ENCODE results near the gene MLLT11. TPM values are rescaled to one million over a fixed set of nuclear protein-coding genes. Genes with fewer than 3 reads are reported as not detected.
"Not testable (repeated sequence)": the region's sequence is repeated elsewhere in the genome, so short reads cannot be mapped to it uniquely, and the experiment has no call there.

Gene MLLT11
- total and polyA plus RNA-seq, 2 donors = 6.6 to 10.8 TPM

- peaks cover 11 to 16% of the 10 kb centered on the region in 2 donors for H3K36me3 ChIP-seq (ENCODE audit: control insufficient read depth in 2 of 2, insufficient read depth in 2 of 2, low read length in 1 of 2)
- not testable (repeated sequence) for DNase-seq (ENCODE audit: low read depth in 6 of 9, low spot score in 9 of 9); H3K4me1 ChIP-seq (ENCODE audit: control insufficient read depth in 2 of 2, insufficient read depth in 2 of 2, low read length in 2 of 2); H3K27ac ChIP-seq (ENCODE audit: low read depth in 1 of 2, low read length in 1 of 2); H3K9me3 ChIP-seq (ENCODE audit: control insufficient read depth in 2 of 2, insufficient read depth in 1 of 2, low read length in 1 of 2); H3K27me3 ChIP-seq (ENCODE audit: control insufficient read depth in 2 of 2, insufficient read depth in 1 of 2, low read length in 1 of 2); H3K4me3 ChIP-seq (ENCODE audit: low read length in 2 of 2)
- WGBS = 97% methylated on average over 6 of the region's 6 CpGs
Measured at GRCh38 chr1:151097426-151097825, 37.2 kb downstream of the MLLT11 start.

GRCh38 chr1:151098126-151098525, 37.9 kb downstream of the MLLT11 start:
- DNase-seq (ENCODE audit: low read depth in 6 of 9, low spot score in 9 of 9) = no peak
- Histone ChIP-seq H3K36me3 (ENCODE audit: control insufficient read depth in 2 of 2, insufficient read depth in 2 of 2, low read length in 1 of 2) (peaks cover 11 to 16% of the 10 kb centered on the region in 2 donors), H3K9me3 (ENCODE audit: control insufficient read depth in 2 of 2, insufficient read depth in 1 of 2, low read length in 1 of 2) (no peaks in the 10 kb centered on the region), H3K27me3 (ENCODE audit: control insufficient read depth in 2 of 2, insufficient read depth in 1 of 2, low read length in 1 of 2) (no peaks in the 10 kb centered on the region), H3K4me1 (ENCODE audit: control insufficient read depth in 2 of 2, insufficient read depth in 2 of 2, low read length in 2 of 2) (no peaks in the 10 kb centered on the region), H3K4me3 (ENCODE audit: low read length in 2 of 2) (no peak overlapping the region), H3K27ac (ENCODE audit: low read depth in 1 of 2, low read length in 1 of 2) (no peak overlapping the region)
- WGBS = 96% methylated on average over 1 of the region's 1 CpG

GRCh38 chr1:151104630-151105029, 44.4 kb downstream of the MLLT11 start:
- H3K4me1 ChIP-seq (ENCODE audit: control insufficient read depth in 2 of 2, insufficient read depth in 2 of 2, low read length in 2 of 2) = no peaks in the 10 kb centered on the region
- no peak overlapping the region for H3K27ac ChIP-seq (ENCODE audit: low read depth in 1 of 2, low read length in 1 of 2)
- no peak overlapping the region for H3K4me3 ChIP-seq (ENCODE audit: low read length in 2 of 2)
- H3K36me3 ChIP-seq (ENCODE audit: control insufficient read depth in 2 of 2, insufficient read depth in 2 of 2, low read length in 1 of 2) = peaks cover 18 to 33% of the 10 kb centered on the region in 2 donors
- no peaks in the 10 kb centered on the region for H3K9me3 ChIP-seq (ENCODE audit: control insufficient read depth in 2 of 2, insufficient read depth in 1 of 2, low read length in 1 of 2)
- no peak for DNase-seq (ENCODE audit: low read depth in 6 of 9, low spot score in 9 of 9)
- no peaks in the 10 kb centered on the region for H3K27me3 ChIP-seq (ENCODE audit: control insufficient read depth in 2 of 2, insufficient read depth in 1 of 2, low read length in 1 of 2)

GRCh38 chr1:151106894-151107293, 46.7 kb downstream of the MLLT11 start:
- no peaks in the 10 kb centered on the region for H3K27me3 ChIP-seq (ENCODE audit: control insufficient read depth in 2 of 2, insufficient read depth in 1 of 2, low read length in 1 of 2)
- 95% methylated on average over 2 of the region's 2 CpGs for WGBS
- H3K9me3 ChIP-seq (ENCODE audit: control insufficient read depth in 2 of 2, insufficient read depth in 1 of 2, low read length in 1 of 2) = no peaks in the 10 kb centered on the region
- H3K27ac ChIP-seq (ENCODE audit: low read depth in 1 of 2, low read length in 1 of 2) = no peak overlapping the region
- no peaks in the 10 kb centered on the region for H3K4me1 ChIP-seq (ENCODE audit: control insufficient read depth in 2 of 2, insufficient read depth in 2 of 2, low read length in 2 of 2)
- no peak overlapping the region for H3K4me3 ChIP-seq (ENCODE audit: low read length in 2 of 2)
- H3K36me3 ChIP-seq (ENCODE audit: control insufficient read depth in 2 of 2, insufficient read depth in 2 of 2, low read length in 1 of 2) = peaks cover 18 to 35% of the 10 kb centered on the region in 2 donors
- DNase-seq (ENCODE audit: low read depth in 6 of 9, low spot score in 9 of 9) = no peak

GRCh38 chr1:151108331-151108730, 48.1 kb downstream of the MLLT11 start:
- no peak overlapping the region for H3K4me3 ChIP-seq (ENCODE audit: low read length in 2 of 2)
- no peak overlapping the region for H3K27ac ChIP-seq (ENCODE audit: low read depth in 1 of 2, low read length in 1 of 2)
- H3K27me3 ChIP-seq (ENCODE audit: control insufficient read depth in 2 of 2, insufficient read depth in 1 of 2, low read length in 1 of 2) = no peaks in the 10 kb centered on the region
- no peaks in the 10 kb centered on the region for H3K4me1 ChIP-seq (ENCODE audit: control insufficient read depth in 2 of 2, insufficient read depth in 2 of 2, low read length in 2 of 2)
- H3K36me3 ChIP-seq (ENCODE audit: control insufficient read depth in 2 of 2, insufficient read depth in 2 of 2, low read length in 1 of 2) = peaks cover 26 to 37% of the 10 kb centered on the region in 2 donors
- WGBS = 97% methylated on average over 5 of the region's 5 CpGs
- H3K9me3 ChIP-seq (ENCODE audit: control insufficient read depth in 2 of 2, insufficient read depth in 1 of 2, low read length in 1 of 2) = no peaks in the 10 kb centered on the region
- DNase-seq (ENCODE audit: low read depth in 6 of 9, low spot score in 9 of 9) = no peak

- Histone ChIP-seq H3K27ac (ENCODE audit: low read depth in 1 of 2, low read length in 1 of 2) (no peak overlapping the region), H3K36me3 (ENCODE audit: control insufficient read depth in 2 of 2, insufficient read depth in 2 of 2, low read length in 1 of 2) (peaks cover 29 to 42% of the 10 kb centered on the region in 2 donors), H3K4me3 (ENCODE audit: low read length in 2 of 2) (no peak overlapping the region), H3K9me3 (ENCODE audit: control insufficient read depth in 2 of 2, insufficient read depth in 1 of 2, low read length in 1 of 2) (no peaks in the 10 kb centered on the region), H3K27me3 (ENCODE audit: control insufficient read depth in 2 of 2, insufficient read depth in 1 of 2, low read length in 1 of 2) (no peaks in the 10 kb centered on the region), H3K4me1 (ENCODE audit: control insufficient read depth in 2 of 2, insufficient read depth in 2 of 2, low read length in 2 of 2) (no peaks in the 10 kb centered on the region)
- no peak for DNase-seq (ENCODE audit: low read depth in 6 of 9, low spot score in 9 of 9)
- 99% methylated on average over 5 of the region's 5 CpGs for WGBS
Measured at GRCh38 chr1:151113877-151114276, 53.7 kb downstream of the MLLT11 start.

Other genes with a start within 250 kb of the MLLT11 start
- gene ARNT, start 183.8 kb upstream of the MLLT11 start, total RNA-seq = 18.2 TPM
- gene ARNT, start 183.8 kb upstream of the MLLT11 start, polyA plus RNA-seq = 17.2 TPM
- gene CTXND2, start 173.3 kb upstream of the MLLT11 start, total RNA-seq = 0.05 TPM
- 0.09 TPM for gene CTXND2, start 173.3 kb upstream of the MLLT11 start, polyA plus RNA-seq
- gene SETDB1, start 134.0 kb upstream of the MLLT11 start, total RNA-seq = 35.5 TPM
- gene SETDB1, start 134.0 kb upstream of the MLLT11 start, polyA plus RNA-seq = 25.9 TPM
- 55.6 TPM for gene CERS2, start 85.6 kb upstream of the MLLT11 start, total RNA-seq
- 76.3 TPM for gene CERS2, start 85.6 kb upstream of the MLLT11 start, polyA plus RNA-seq
- gene ANXA9, start 78.1 kb upstream of the MLLT11 start, total RNA-seq = 0.14 TPM
- 2.1 TPM for gene ANXA9, start 78.1 kb upstream of the MLLT11 start, polyA plus RNA-seq
- gene MINDY1, start 53.5 kb upstream of the MLLT11 start, total RNA-seq = 3.5 TPM
- gene MINDY1, start 53.5 kb upstream of the MLLT11 start, polyA plus RNA-seq = 4.8 TPM
- 16.2 TPM for gene PRUNE1, start 51.9 kb upstream of the MLLT11 start, total RNA-seq
- gene PRUNE1, start 51.9 kb upstream of the MLLT11 start, polyA plus RNA-seq = 16.7 TPM
- gene BNIPL, start 23.8 kb upstream of the MLLT11 start, total RNA-seq = 0.52 TPM
- 6.2 TPM for gene BNIPL, start 23.8 kb upstream of the MLLT11 start, polyA plus RNA-seq
- 0.80 TPM for gene C1orf56, start 12.6 kb upstream of the MLLT11 start, total RNA-seq
- gene C1orf56, start 12.6 kb upstream of the MLLT11 start, polyA plus RNA-seq = 2.1 TPM
- 92.0 TPM for gene CDC42SE1, start 775 bp upstream of the MLLT11 start, total RNA-seq
- gene CDC42SE1, start 775 bp upstream of the MLLT11 start, polyA plus RNA-seq = 95.9 TPM
- 18.9 TPM for gene GABPB2, start 10.4 kb downstream of the MLLT11 start, total RNA-seq
- gene GABPB2, start 10.4 kb downstream of the MLLT11 start, polyA plus RNA-seq = 8.5 TPM
- 1.5 TPM for gene SEMA6C, start 86.2 kb downstream of the MLLT11 start, total RNA-seq
- gene SEMA6C, start 86.2 kb downstream of the MLLT11 start, polyA plus RNA-seq = 24.3 TPM
- gene TNFAIP8L2, start 96.3 kb downstream of the MLLT11 start, total RNA-seq = 30.0 TPM
- gene TNFAIP8L2, start 96.3 kb downstream of the MLLT11 start, polyA plus RNA-seq = 32.8 TPM
- 11.9 TPM for gene LYSMD1, start 105.5 kb downstream of the MLLT11 start, total RNA-seq
- gene LYSMD1, start 105.5 kb downstream of the MLLT11 start, polyA plus RNA-seq = 7.7 TPM
- gene SCNM1, start 105.7 kb downstream of the MLLT11 start, total RNA-seq = 63.8 TPM
- gene SCNM1, start 105.7 kb downstream of the MLLT11 start, polyA plus RNA-seq = 75.2 TPM
- gene TMOD4, start 115.6 kb downstream of the MLLT11 start, total RNA-seq = 0.38 TPM
- 1.0 TPM for gene TMOD4, start 115.6 kb downstream of the MLLT11 start, polyA plus RNA-seq
- 47.2 TPM for gene VPS72, start 129.8 kb downstream of the MLLT11 start, total RNA-seq
- 40.2 TPM for gene VPS72, start 129.8 kb downstream of the MLLT11 start, polyA plus RNA-seq
- gene PIP5K1A, start 138.2 kb downstream of the MLLT11 start, total RNA-seq = 30.7 TPM
- 29.8 TPM for gene PIP5K1A, start 138.2 kb downstream of the MLLT11 start, polyA plus RNA-seq
- gene PSMD4, start 194.3 kb downstream of the MLLT11 start, total RNA-seq = 272 TPM
- 157 TPM for gene PSMD4, start 194.3 kb downstream of the MLLT11 start, polyA plus RNA-seq
- gene ZNF687, start 221.9 kb downstream of the MLLT11 start, total RNA-seq = 9.8 TPM
- gene ZNF687, start 221.9 kb downstream of the MLLT11 start, polyA plus RNA-seq = 11.1 TPM

All from thymus (tissue), 11 donors.